ENCODE data around the gene DEPP1. TPM values are rescaled to one million over a fixed set of nuclear protein-coding genes. Genes with fewer than 3 reads are reported as not detected.

Gene DEPP1
- total and polyA plus RNA-seq, 2 of the 13 experiments (the other 11 are each of a cell fraction or from before 2014, with no cell fraction given) = 14.8 to 270 TPM

GRCh38 chr10:44935201-44935965 is 43.2 kb downstream of the DEPP1 start (continued):
- TF ChIP-seq ZBTB33 (CRISPR knock-in tag; IDR thresholded peaks at IDR 0.05) (peak; percentile 69), MXD4 (CRISPR knock-in tag; IDR thresholded peaks at IDR 0.05) (0 out of 2 replicates have a peak, but pooled peaks have one; percentile 36), ZNF775 (CRISPR knock-in tag; IDR thresholded peaks at IDR 0.05; ENCODE audit: borderline replicate concordance) (no peak), ZBED4 (CRISPR knock-in tag; IDR thresholded peaks at IDR 0.05; ENCODE audit: borderline replicate concordance) (peak; percentile 91; the same call in 1 of the 2 replicates), ZNF784 (CRISPR knock-in tag; IDR thresholded peaks at IDR 0.05; ENCODE audit: borderline replicate concordance) (peak; percentile 80), ZNF841 (CRISPR knock-in tag; IDR thresholded peaks at IDR 0.05; ENCODE audit: borderline replicate concordance) (no peak), RFXAP (CRISPR knock-in tag; IDR thresholded peaks at IDR 0.05; ENCODE audit: borderline replicate concordance) (peak; percentile 53; the same call in 1 of the 2 replicates), ZNF232 (CRISPR knock-in tag; IDR thresholded peaks at IDR 0.05; ENCODE audit: borderline replicate concordance) (peak; percentile 93; the same call in 1 of the 2 replicates), ZNF781 (CRISPR knock-in tag; IDR thresholded peaks at IDR 0.05; ENCODE audit: borderline replicate concordance, not compliant biosample characterization) (peak; percentile 72), FOXO1 (CRISPR knock-in tag; IDR thresholded peaks at IDR 0.05) (peak; percentile 63; the same call in 1 of the 2 replicates), GLI4 (CRISPR knock-in tag; IDR thresholded peaks at IDR 0.05; ENCODE audit: borderline replicate concordance) (no peak), ZNF251 (CRISPR knock-in tag; IDR thresholded peaks at IDR 0.05) (no peak), ZFY (CRISPR knock-in tag; IDR thresholded peaks at IDR 0.05) (peak; percentile 90), REL (CRISPR knock-in tag; conservative IDR thresholded peaks at IDR 0.05) (peak; percentile 80), RBAK (CRISPR knock-in tag; IDR thresholded peaks at IDR 0.05) (no peak), TEF (CRISPR knock-in tag; IDR thresholded peaks at IDR 0.05) (peak; percentile 50; the same call in 1 of the 2 replicates), HNF4A (CRISPR knock-in tag; IDR thresholded peaks at IDR 0.05) (peak; percentile 82), HNRNPH1 (optimal IDR thresholded peaks at IDR 0.05; ENCODE audit: low read depth, low read length) (no peak), ZNF414 (CRISPR knock-in tag; IDR thresholded peaks at IDR 0.05) (no peak)
